HG02610 (cell line): ENCODE measurements around the gene NPL.

Source experiments
- ATAC-seq: cut with Tn5 transposase; IDR thresholded peaks from one replicate; pipeline ENCODE4 v1.9.1; 2021; ENCODE audit warnings: mild to moderate bottlenecking, moderate library complexity; ENCODE audit not compliant: unreplicated experiment

The NPL gene

GRCh38 chr1:182789138-182790076 is at the start of gene NPL:
NPL (plus strand) TSS chr1:182789773; CDS start chr1:182794372, 4,599 bp downstream.
- ATAC-seq, result peak; percentile 93

- ATAC-seq, result no peak
Measured at GRCh38 chr1:182740120-182740519, 49.5 kb upstream of the NPL start.

GRCh38 chr1:182742780-182743179 is 46.8 kb upstream of the NPL start:
- ATAC-seq, result no peak

GRCh38 chr1:182752077-182752988 is 37.2 kb upstream of the NPL start:
- no peak for ATAC-seq

- ATAC-seq, result no peak
Measured at GRCh38 chr1:182754087-182754486, 35.5 kb upstream of the NPL start.

- no peak for ATAC-seq
Measured at GRCh38 chr1:182754543-182755314, 34.8 kb upstream of the NPL start.

GRCh38 chr1:182755632-182756031 is 33.9 kb upstream of the NPL start:
- ATAC-seq, result no peak

GRCh38 chr1:182756423-182756822 is 33.1 kb upstream of the NPL start:
- no peak for ATAC-seq

- no peak for ATAC-seq
Measured at GRCh38 chr1:182761396-182762395, 27.9 kb upstream of the NPL start.

GRCh38 chr1:182762536-182762935 is 27.0 kb upstream of the NPL start:
- ATAC-seq, result no peak

- ATAC-seq, result no peak
Measured at GRCh38 chr1:182764029-182764727, 25.4 kb upstream of the NPL start.

- ATAC-seq, result no peak
Measured at GRCh38 chr1:182765391-182765790, 24.2 kb upstream of the NPL start.

GRCh38 chr1:182766050-182766449 is 23.5 kb upstream of the NPL start:
- ATAC-seq, result no peak

- no peak for ATAC-seq
Measured at GRCh38 chr1:182766881-182767645, 22.5 kb upstream of the NPL start.

- ATAC-seq, result no peak
Measured at GRCh38 chr1:182768963-182769362, 20.6 kb upstream of the NPL start.

GRCh38 chr1:182770232-182770631 is 19.3 kb upstream of the NPL start:
- ATAC-seq, result no peak

- no peak for ATAC-seq
Measured at GRCh38 chr1:182771187-182771984, 18.2 kb upstream of the NPL start.
